ENCODE measurements around the gene SLC38A11. TPM values are rescaled to one million over a fixed set of nuclear protein-coding genes. Genes with fewer than 3 reads are reported as not detected.
"Not testable (repeated sequence)": the region's sequence is repeated elsewhere in the genome, so short reads cannot be mapped to it uniquely, and the experiment has no call there.

The SLC38A11 gene
- total RNA-seq, 1 experiment from 2014 or later: not detected

DNA sequence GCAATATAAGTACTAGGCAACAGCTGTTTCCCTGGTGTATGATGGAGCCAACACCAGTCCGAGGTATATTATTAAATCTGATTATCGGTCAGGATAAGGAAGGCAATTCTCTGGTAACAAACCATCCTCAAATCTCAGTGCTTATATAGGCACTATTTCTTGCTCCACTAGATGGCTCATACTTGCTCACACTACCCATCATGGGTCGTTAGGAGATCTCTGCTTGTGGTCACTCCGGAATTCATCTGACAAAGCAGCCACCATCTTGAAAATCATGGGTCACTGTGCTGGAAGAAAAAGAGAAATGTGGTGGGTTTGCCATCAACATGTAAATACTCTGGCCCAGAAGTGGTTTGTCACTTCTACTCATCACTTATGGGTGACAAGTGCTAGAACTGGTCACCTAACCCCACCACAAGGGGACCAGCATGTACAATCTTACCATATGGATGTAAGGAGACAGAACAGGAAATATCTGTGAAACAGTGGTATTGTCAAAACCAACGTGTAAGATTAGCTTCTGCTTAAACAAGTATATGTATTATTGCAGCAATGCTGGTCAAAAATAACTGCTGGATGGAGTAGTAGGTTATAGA lies 21.6 kb upstream of the SLC38A11 start:
- H3K36me3 ChIP-seq, H3K4me3 ChIP-seq, H3K9me3 ChIP-seq, H3K27me3 ChIP-seq, DNase-seq: not testable (repeated sequence)

DNA sequence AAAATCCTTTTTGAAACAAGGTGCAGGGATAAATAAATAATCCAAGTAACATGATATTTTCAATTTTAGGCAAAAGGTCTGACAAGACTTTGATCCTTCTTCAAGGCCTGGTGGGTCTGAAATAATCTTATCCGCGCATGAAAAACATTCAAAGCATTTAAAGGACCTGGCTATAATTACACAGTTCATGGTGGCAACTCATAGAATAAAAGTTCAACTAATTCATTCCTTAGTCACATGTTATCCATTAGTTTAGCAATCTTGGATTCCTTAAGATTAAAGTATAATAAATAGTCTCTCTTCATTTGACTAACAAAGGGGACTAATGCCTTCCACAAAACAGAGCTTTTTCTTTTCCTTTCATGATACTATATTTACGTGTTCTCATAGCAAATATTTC lies 21.0 kb upstream of the SLC38A11 start:
- no peak overlapping the region for H3K4me3 ChIP-seq
- no peaks in the 10 kb centered on the region for H3K9me3 ChIP-seq
- H3K36me3 ChIP-seq: no peaks in the 10 kb centered on the region
- DNase-seq: no peak
- H3K27me3 ChIP-seq: no peaks in the 10 kb centered on the region

DNA sequence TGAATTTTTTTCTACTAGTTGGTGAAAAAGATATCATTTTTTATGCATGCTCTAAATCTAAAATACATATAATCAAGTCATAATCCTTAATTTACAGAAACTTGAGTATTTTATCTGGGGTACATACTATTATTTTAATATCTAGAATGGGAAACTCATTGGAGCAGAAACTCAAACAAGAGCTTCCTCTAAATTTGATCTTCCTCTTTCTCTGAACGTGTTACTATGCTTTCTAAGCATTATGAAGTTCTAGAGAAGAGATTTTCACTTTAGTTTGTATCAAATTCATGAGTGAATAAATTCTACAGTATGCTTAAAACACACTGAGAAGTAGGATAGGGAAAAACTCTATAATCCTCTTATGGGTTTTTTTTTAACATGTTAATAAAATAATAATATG lies 20.6 kb upstream of the SLC38A11 start:
- no peaks in the 10 kb centered on the region for H3K9me3 ChIP-seq
- no peak for DNase-seq
- H3K27me3 ChIP-seq: no peaks in the 10 kb centered on the region

GRCh38 chr2:164974221-164974620 lies 18.9 kb upstream of the SLC38A11 start:
- Histone ChIP-seq H3K9me3 (no peaks in the 10 kb centered on the region), H3K27me3 (no peaks in the 10 kb centered on the region), H3K36me3 (no peaks in the 10 kb centered on the region), H3K4me3 (no peak overlapping the region)
- DNase-seq: no peak

More for the DNA sequence above, 20.6 kb upstream of the SLC38A11 start:
- Histone ChIP-seq H3K36me3 (no peaks in the 10 kb centered on the region), H3K4me3 (no peak overlapping the region)

GRCh38 chr2:164972216-164972615 lies 16.9 kb upstream of the SLC38A11 start:
- Histone ChIP-seq H3K9me3 (peaks cover 10% of the 10 kb centered on the region), H3K27me3 (no peaks in the 10 kb centered on the region), H3K4me3 (no peak overlapping the region), H3K36me3 (no peaks in the 10 kb centered on the region)
- DNase-seq: no peak

DNA sequence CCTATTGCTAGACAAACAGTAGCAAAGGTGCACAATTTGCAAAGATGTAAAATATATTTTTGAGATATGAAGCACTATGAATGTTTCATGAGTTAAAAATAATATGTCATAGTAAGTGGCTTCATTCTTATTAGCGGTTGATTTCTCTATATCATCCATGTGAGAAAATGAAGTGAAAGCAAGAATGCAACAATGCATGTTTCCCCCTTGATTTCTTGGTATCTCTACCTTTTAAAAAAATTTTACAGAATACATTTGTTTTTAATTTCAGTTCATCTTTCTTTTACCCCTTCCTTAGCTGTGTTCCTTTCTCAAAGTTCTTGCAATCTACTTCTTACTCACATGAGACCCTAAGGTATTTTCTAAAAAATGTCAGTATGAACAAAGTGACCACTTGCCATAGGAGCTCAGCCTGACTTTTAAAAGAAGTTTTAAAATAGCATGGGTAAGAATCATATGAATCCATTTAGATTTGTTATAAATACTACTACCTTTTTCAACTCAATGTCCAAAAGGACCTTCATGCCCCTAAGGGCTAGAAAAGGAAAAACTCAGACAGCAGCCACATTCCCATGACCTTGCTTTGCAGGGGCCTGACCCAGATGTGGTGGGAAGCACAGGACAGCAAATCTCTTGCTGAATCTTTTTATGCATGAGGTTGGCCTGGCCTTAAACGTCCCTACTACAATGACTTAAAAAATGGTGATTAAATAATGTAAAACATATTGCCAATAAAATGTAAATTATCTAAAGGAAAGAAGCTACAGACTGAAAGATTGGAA lies 14.8 kb upstream of the SLC38A11 start:
- no peak overlapping the region for H3K4me3 ChIP-seq
- H3K36me3 ChIP-seq: no peaks in the 10 kb centered on the region
- DNase-seq: no peak
- H3K9me3 ChIP-seq: peaks cover 10% of the 10 kb centered on the region
- H3K27me3 ChIP-seq: no peaks in the 10 kb centered on the region

- H3K4me3 ChIP-seq: no peak overlapping the region
Observed at GRCh38 chr2:164967781-164968228, 12.5 kb upstream of the SLC38A11 start.

DNA sequence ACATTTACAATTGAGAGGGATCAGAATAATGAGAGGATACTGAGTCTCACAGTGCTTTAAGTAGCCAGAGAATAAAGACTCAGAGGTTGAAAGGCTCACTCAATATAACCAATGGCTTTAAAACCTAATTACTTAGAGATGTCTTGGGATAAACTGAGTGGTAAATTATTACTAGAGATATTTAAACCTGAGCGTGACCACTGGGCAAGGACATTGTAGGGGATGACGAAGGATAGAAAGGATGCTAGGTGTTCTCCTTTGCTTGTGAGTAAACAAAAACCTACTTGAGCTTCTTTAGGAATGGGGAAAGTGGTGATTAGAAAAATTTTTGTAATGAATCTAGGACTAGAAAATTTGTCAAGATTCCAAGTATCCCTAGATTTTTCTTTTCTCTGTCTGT lies 12.0 kb upstream of the SLC38A11 start:
- Histone ChIP-seq H3K36me3 (no peaks in the 10 kb centered on the region), H3K4me3 (no peak overlapping the region), H3K9me3 (peaks cover 10% of the 10 kb centered on the region), H3K27me3 (no peaks in the 10 kb centered on the region)
- no peak for DNase-seq

More at GRCh38 chr2:164967781-164968228, 12.5 kb upstream of the SLC38A11 start:
- Histone ChIP-seq H3K36me3 (no peaks in the 10 kb centered on the region), H3K9me3 (peaks cover 10% of the 10 kb centered on the region), H3K27me3 (no peaks in the 10 kb centered on the region)
- DNase-seq: peak; percentile 74

GRCh38 chr2:164964700-164965099 lies 9.4 kb upstream of the SLC38A11 start:
- DNase-seq: no peak
- no peak overlapping the region for H3K4me3 ChIP-seq
- peaks cover 10% of the 10 kb centered on the region for H3K9me3 ChIP-seq
- H3K27me3 ChIP-seq: no peaks in the 10 kb centered on the region
- H3K36me3 ChIP-seq: no peaks in the 10 kb centered on the region

DNA sequence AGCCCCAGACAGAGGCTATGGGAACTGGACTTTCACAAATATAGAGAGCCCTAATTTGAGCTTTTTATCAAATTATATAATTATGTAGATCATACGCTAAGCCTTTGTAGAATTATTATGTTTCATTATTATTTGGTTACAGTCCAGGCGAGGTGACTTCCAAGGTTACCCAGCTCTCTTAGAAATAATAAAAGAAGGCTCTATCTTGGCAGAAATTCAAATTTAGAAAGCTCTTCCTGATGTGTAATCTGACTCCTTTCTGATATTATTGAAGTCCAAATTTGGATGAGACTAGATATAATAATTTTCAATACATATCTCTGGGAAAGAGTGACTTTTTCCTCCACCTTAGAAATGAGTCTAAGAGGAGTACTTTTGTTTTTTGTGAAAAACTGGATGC lies 4.8 kb upstream of the SLC38A11 start:
- H3K36me3 ChIP-seq: no peaks in the 10 kb centered on the region
- no peak overlapping the region for H3K4me3 ChIP-seq
- H3K9me3 ChIP-seq: no peaks in the 10 kb centered on the region
- no peaks in the 10 kb centered on the region for H3K27me3 ChIP-seq
- no peak for DNase-seq

GRCh38 chr2:164954186-164954585 lies 1.1 kb downstream of the SLC38A11 start:
- Histone ChIP-seq H3K9me3 (no peaks in the 10 kb centered on the region), H3K36me3 (no peaks in the 10 kb centered on the region), H3K4me3 (no peak overlapping the region), H3K27me3 (peaks cover 3% of the 10 kb centered on the region; the same call in 1 of the 2 replicates)
- DNase-seq: no peak

GRCh38 chr2:164953279-164953678 lies 2.0 kb downstream of the SLC38A11 start:
- H3K36me3 ChIP-seq: no peaks in the 10 kb centered on the region
- no peaks in the 10 kb centered on the region for H3K9me3 ChIP-seq
- peaks cover 3% of the 10 kb centered on the region; the same call in 1 of the 2 replicates for H3K27me3 ChIP-seq
- no peak for DNase-seq
- no peak overlapping the region for H3K4me3 ChIP-seq

DNA sequence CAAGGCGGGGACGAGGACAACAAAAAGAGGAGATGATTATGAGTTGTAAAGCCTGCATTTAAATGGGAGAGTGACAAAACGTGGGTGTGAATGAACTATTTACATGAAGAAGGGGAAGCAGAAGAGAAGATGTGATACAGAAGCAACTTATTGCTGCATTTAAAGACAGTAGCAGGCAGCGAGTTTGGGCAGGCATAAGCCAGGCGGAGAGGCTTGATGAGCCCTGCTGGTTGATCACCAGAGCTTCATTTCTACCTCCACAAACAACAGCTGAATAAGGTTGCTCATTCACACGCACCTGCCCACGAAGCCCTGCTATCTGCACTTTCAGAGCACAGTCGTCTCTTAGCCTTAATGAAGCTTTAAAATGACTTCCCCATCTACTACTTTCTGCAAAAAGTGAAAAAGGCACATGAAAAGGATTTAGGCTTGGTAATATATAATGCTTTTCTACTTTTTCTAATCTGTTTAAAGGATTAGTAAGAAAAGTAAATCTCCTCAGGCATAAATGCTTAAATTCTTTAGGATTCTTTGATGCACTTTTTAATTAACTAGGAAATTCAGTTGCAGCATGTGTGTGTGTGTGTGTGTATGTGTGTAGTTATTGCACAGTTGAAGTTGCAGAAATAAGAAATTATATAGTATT lies 3.1 kb downstream of the SLC38A11 start:
- no peaks in the 10 kb centered on the region for H3K9me3 ChIP-seq
- H3K4me3 ChIP-seq: no peak overlapping the region
- no peaks in the 10 kb centered on the region for H3K36me3 ChIP-seq
- DNase-seq: no peak
- H3K27me3 ChIP-seq: peaks cover 3% of the 10 kb centered on the region; the same call in 1 of the 2 replicates

DNA sequence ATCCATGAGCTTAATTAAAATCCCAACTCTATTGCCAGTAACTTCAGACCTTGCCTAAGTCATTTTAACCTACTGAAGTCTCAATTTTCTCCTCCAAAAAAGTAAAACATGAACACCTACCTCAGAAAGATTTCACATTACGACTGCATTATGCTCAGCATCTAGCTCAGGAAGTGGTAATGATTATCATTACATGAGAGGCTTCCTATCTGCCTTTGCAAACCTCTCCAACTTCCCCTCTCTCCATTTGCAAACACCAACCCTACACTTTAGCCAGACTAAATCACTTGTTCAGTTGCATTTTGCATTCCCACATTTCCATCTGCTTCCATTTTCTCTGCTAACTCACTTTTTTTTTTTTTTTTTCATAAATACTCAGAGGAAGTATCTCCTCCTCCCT lies 6.8 kb downstream of the SLC38A11 start:
- no peaks in the 10 kb centered on the region for H3K9me3 ChIP-seq
- peaks cover 3% of the 10 kb centered on the region; the same call in 1 of the 2 replicates for H3K27me3 ChIP-seq
- H3K36me3 ChIP-seq: no peaks in the 10 kb centered on the region
- no peak for DNase-seq
- no peak overlapping the region for H3K4me3 ChIP-seq

DNA sequence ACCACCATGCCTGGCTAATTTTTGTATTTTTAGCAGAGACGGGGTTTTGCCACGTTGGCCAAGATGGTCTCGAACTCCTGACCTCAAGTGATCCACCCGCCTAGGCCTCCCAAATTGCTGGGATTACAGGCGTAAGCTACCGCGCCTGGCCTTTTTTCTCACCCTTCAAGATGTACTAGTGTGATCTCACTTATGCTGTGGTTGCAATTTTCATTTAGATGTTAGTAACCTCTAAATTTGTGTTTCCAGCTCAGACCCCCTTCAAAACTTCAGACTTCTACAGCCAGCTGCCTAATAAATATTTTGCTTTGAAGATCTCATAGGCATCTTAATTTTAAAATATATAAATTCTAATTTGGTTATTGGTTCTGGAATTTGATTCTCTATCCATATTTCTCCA lies 8.0 kb downstream of the SLC38A11 start:
- H3K27me3 ChIP-seq: no peaks in the 10 kb centered on the region
- no peak for DNase-seq
- H3K36me3 ChIP-seq: no peaks in the 10 kb centered on the region
- no peaks in the 10 kb centered on the region for H3K9me3 ChIP-seq
- H3K4me3 ChIP-seq: no peak overlapping the region

DNA sequence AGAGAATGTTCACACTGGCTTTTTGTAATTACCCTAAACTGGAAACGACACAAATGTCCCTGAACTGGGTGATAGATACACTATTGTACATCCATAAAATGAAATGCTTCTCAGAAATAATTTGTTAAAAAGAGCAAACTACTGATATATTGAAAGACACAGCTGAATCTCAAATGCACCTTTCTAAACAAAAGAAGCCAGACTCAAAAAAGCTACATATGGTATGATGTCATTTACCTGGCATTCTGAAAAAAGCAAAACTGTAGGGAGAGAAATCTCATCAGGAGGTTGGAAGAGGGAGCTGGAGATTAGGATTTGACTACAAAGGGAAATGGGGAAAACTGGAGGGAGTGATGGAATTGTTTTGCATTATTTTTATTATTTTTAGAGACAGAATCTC lies 12.0 kb downstream of the SLC38A11 start:
- H3K27me3 ChIP-seq: no peaks in the 10 kb centered on the region
- no peak overlapping the region for H3K4me3 ChIP-seq
- no peak for DNase-seq
- H3K9me3 ChIP-seq: no peaks in the 10 kb centered on the region
- H3K36me3 ChIP-seq: no peaks in the 10 kb centered on the region

- no peaks in the 10 kb centered on the region for H3K9me3 ChIP-seq
- no peaks in the 10 kb centered on the region for H3K27me3 ChIP-seq
- DNase-seq: no peak
- no peak overlapping the region for H3K4me3 ChIP-seq
- no peaks in the 10 kb centered on the region for H3K36me3 ChIP-seq
Observed at GRCh38 chr2:164937864-164938401, 17.4 kb downstream of the SLC38A11 start.
